Measurements from ENCODE around the gene CTNND2. TPM values are rescaled to one million over a fixed set of nuclear protein-coding genes. Genes with fewer than 3 reads are reported as not detected.

Gene CTNND2
- polyA plus RNA-seq, 1 of the 3 experiments (the other 2 are of a cell fraction): not detected

DNA sequence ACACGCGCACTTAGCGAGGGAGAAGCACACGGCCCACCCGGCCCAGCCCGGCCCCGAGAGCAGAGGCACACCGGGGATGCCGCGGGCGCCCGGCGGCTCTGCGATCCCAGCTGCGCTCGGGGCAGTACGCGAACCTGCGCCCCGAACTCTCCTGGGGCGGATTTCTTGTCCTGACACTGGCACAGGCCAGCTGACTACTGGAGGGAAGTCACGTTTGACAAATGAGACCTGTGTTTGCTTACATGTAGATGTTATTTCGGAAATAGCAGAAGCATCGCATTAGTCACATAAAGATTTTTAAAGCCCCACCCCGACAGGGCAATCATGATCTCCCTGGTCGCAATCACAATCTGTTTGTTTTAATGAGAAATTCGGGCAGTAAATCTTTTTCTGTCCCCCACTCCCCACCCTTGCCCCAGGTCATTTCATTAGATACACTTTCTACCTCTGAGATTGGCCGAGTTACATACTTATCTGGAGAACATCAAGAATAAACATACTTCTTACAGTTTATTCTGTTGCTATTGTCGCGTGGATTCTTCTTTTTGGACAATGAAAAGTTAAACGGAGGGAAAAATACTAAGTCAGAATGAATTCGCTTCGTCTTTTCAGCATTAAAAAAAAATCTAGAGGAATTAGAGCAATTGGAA lies 518.9 kb downstream of the CTNND2 start:
- no peak overlapping the region for H3K27ac ChIP-seq (ENCODE audit: low read depth in 2 of 2, low read length in 1 of 2)
- no peak overlapping the region for H3K9ac ChIP-seq
- H3K4me1 ChIP-seq (ENCODE audit: control insufficient read depth in 1 of 2, insufficient read depth in 2 of 2, low read depth in 1 of 2, low read length in 1 of 2): no peaks in the 10 kb centered on the region
- POLR2A ChIA-PET: no interaction called here
- H3K79me2 ChIP-seq (ENCODE audit: insufficient read depth): no peaks in the 10 kb centered on the region
- no peaks in the 10 kb centered on the region; the same call in 1 of the 2 replicates for H4K20me1 ChIP-seq (ENCODE audit: insufficient read depth)
- DNase-seq: peak; percentile 23
- TF ChIP-seq RXRA (IDR thresholded peaks at IDR 0.05; ENCODE audit: borderline replicate concordance, low read depth) (no peak), EZH2phosphoT487 (IDR thresholded peaks at IDR 0.05; ENCODE audit: borderline replicate concordance, low read depth) (peak; percentile 70; the same call in 1 of the 2 replicates), MEF2A (IDR thresholded peaks at IDR 0.05; ENCODE audit: borderline replicate concordance, low read depth) (no peak), RCOR1 (IDR thresholded peaks at IDR 0.05; ENCODE audit: low read length) (no peak)
- peaks cover 6% of the 10 kb centered on the region for H3F3A ChIP-seq (replicated peaks; ENCODE audit: insufficient read depth)
- H3K9me2 ChIP-seq: no peaks in the 10 kb centered on the region
- 17% methylated on average over 12 of the region's 33 CpGs for WGBS (ENCODE audit: low lambda C conversion rate)
- CTCF ChIA-PET: no interaction called here
- H3K4me2 ChIP-seq: no peak overlapping the region
- H3K9me3 ChIP-seq: no peaks in the 10 kb centered on the region
- no peaks in the 10 kb centered on the region for H3K36me3 ChIP-seq (replicated peaks in 1 of 2; ENCODE audit: control insufficient read depth in 1 of 2, insufficient read depth in 2 of 2, low read length in 1 of 2)
- H3K27me3 ChIP-seq (ENCODE audit: insufficient read depth): peaks cover 32% of the 10 kb centered on the region
- H2AFZ ChIP-seq (ENCODE audit: low read depth): no peak overlapping the region
- H3K4me3 ChIP-seq (ENCODE audit: low read depth in 2 of 2, low read length in 1 of 2): no peak overlapping the region

DNA sequence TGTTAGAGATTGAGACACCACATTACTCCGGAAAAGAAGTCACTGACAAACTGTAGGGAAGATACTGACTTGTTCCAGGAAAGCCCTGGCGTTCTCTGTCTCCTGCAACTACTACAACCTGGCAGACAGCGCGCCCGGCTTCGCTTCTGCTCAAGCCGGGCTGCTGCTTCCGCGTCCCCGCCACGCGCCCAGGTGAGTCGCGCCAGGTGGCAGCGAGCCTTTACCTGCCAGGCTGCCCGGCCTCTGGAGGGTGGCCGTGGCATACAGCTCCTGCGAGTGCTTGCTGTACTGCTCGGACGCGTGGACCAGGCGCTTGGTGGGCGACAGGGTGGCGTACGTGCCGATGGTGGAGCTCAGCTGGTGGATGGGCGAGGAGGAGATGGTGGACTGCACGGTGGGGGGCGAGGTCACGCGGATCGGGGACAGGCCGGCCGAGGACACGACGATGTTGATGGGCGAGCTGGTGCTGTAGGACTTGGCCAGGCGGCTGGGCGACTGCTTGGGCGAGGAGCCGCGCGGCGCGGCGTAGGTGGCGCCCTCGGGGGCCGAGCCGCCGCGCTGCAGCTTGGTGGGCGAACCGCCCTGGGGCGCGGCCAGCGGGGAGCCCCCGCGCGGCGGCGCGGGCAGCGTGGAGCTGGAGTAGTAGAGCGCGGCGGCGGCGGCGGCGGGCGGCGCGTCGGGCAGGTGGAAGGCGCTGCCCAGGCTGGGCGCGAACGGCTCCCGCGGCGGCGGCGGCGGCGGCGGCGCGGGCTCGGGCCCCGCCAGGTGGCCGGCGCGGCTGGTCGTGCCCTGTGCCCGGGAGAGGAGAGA lies 519.6 kb downstream of the CTNND2 start:
- H3K4me2 ChIP-seq: no peak overlapping the region
- WGBS (ENCODE audit: low lambda C conversion rate): 28% methylated on average over 25 of the region's 96 CpGs

More for the DNA sequence above, 519.6 kb downstream of the CTNND2 start:
- H3K36me3 ChIP-seq (replicated peaks in 1 of 2; ENCODE audit: control insufficient read depth in 1 of 2, insufficient read depth in 2 of 2, low read length in 1 of 2): no peaks in the 10 kb centered on the region
- H3K79me2 ChIP-seq (ENCODE audit: insufficient read depth): no peaks in the 10 kb centered on the region
- TF ChIP-seq FOXJ3 (CRISPR knock-in tag; IDR thresholded peaks at IDR 0.05) (no peak), NFIC (IDR thresholded peaks at IDR 0.05; ENCODE audit: borderline replicate concordance) (no peak), FOSL2 (IDR thresholded peaks at IDR 0.05; ENCODE audit: borderline replicate concordance, low read depth) (no peak), MEF2A (IDR thresholded peaks at IDR 0.05; ENCODE audit: borderline replicate concordance, low read depth) (no peak), SMC3 (IDR thresholded peaks at IDR 0.05; ENCODE audit: low read depth, low read length) (no peak), TEAD4 (IDR thresholded peaks at IDR 0.05; ENCODE audit: borderline replicate concordance, insufficient read depth) (no peak), POLR2AphosphoS5 (IDR thresholded peaks at IDR 0.05; ENCODE audit: low read depth, low read length) (no peak), GATA2 (CRISPR knock-in tag; IDR thresholded peaks at IDR 0.05) (no peak), TAF1 (IDR thresholded peaks at IDR 0.05; ENCODE audit: borderline replicate concordance, low read depth, low read length) (no peak), NRF1 (IDR thresholded peaks at IDR 0.05; ENCODE audit: low read depth, low read length) (no peak), RAD21 (IDR thresholded peaks at IDR 0.05; ENCODE audit: low read length) (no peak), CHD2 (IDR thresholded peaks at IDR 0.05; ENCODE audit: low read length, partially characterized antibody) (no peak), RXRA (IDR thresholded peaks at IDR 0.05; ENCODE audit: borderline replicate concordance, low read depth) (no peak)
- TF ChIP-seq, protein P1, sequence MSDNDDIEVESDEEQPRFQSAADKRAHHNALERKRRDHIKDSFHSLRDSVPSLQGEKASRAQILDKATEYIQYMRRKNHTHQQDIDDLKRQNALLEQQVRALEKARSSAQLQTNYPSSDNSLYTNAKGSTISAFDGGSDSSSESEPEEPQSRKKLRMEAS (IDR thresholded peaks at IDR 0.05; ENCODE audit: low read depth): no peak
- TF ChIP-seq, protein P2, sequence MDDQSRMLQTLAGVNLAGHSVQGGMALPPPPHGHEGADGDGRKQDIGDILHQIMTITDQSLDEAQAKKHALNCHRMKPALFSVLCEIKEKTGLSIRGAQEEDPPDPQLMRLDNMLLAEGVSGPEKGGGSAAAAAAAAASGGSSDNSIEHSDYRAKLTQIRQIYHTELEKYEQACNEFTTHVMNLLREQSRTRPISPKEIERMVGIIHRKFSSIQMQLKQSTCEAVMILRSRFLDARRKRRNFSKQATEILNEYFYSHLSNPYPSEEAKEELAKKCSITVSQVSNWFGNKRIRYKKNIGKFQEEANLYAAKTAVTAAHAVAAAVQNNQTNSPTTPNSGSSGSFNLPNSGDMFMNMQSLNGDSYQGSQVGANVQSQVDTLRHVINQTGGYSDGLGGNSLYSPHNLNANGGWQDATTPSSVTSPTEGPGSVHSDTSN (IDR thresholded peaks at IDR 0.05): no peak
- TF ChIP-seq, protein P3, sequence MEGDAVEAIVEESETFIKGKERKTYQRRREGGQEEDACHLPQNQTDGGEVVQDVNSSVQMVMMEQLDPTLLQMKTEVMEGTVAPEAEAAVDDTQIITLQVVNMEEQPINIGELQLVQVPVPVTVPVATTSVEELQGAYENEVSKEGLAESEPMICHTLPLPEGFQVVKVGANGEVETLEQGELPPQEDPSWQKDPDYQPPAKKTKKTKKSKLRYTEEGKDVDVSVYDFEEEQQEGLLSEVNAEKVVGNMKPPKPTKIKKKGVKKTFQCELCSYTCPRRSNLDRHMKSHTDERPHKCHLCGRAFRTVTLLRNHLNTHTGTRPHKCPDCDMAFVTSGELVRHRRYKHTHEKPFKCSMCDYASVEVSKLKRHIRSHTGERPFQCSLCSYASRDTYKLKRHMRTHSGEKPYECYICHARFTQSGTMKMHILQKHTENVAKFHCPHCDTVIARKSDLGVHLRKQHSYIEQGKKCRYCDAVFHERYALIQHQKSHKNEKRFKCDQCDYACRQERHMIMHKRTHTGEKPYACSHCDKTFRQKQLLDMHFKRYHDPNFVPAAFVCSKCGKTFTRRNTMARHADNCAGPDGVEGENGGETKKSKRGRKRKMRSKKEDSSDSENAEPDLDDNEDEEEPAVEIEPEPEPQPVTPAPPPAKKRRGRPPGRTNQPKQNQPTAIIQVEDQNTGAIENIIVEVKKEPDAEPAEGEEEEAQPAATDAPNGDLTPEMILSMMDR (IDR thresholded peaks at IDR 0.05): no peak
- TF ChIP-seq, protein P4, sequence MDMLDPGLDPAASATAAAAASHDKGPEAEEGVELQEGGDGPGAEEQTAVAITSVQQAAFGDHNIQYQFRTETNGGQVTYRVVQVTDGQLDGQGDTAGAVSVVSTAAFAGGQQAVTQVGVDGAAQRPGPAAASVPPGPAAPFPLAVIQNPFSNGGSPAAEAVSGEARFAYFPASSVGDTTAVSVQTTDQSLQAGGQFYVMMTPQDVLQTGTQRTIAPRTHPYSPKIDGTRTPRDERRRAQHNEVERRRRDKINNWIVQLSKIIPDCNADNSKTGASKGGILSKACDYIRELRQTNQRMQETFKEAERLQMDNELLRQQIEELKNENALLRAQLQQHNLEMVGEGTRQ (IDR thresholded peaks at IDR 0.05; ENCODE audit: borderline replicate concordance, low read depth, low read length): no peak
- H2AFZ ChIP-seq (ENCODE audit: low read depth): no peak overlapping the region
- H3K4me3 ChIP-seq (ENCODE audit: low read depth in 2 of 2, low read length in 1 of 2): no peak overlapping the region
- ChIA-PET CTCF (no interaction called here), POLR2A (no interaction called here)
- peak; percentile 27 for DNase-seq
- H3K9me3 ChIP-seq: no peaks in the 10 kb centered on the region
- no peaks in the 10 kb centered on the region for H4K20me1 ChIP-seq (ENCODE audit: insufficient read depth)
- H3K9ac ChIP-seq: no peak overlapping the region
- H3K27ac ChIP-seq (ENCODE audit: low read depth in 2 of 2, low read length in 1 of 2): no peak overlapping the region
- H3F3A ChIP-seq (replicated peaks; ENCODE audit: insufficient read depth): no peaks in the 10 kb centered on the region
- H3K27me3 ChIP-seq (ENCODE audit: insufficient read depth): peaks cover 37% of the 10 kb centered on the region
- H3K9me2 ChIP-seq: no peaks in the 10 kb centered on the region
- H3K4me1 ChIP-seq (ENCODE audit: control insufficient read depth in 1 of 2, insufficient read depth in 2 of 2, low read depth in 1 of 2, low read length in 1 of 2): no peaks in the 10 kb centered on the region

Data from SK-N-SH (cell line).